ENCODE data around the gene HDAC2. TPM values are rescaled to one million over a fixed set of nuclear protein-coding genes. Genes with fewer than 3 reads are reported as not detected.
"Not testable (repeated sequence)": the region's sequence is repeated elsewhere in the genome, so short reads cannot be mapped to it uniquely, and the experiment has no call there.

Gene HDAC2
- total RNA-seq, 1 donor from 2014 or later: 276 TPM

DNA sequence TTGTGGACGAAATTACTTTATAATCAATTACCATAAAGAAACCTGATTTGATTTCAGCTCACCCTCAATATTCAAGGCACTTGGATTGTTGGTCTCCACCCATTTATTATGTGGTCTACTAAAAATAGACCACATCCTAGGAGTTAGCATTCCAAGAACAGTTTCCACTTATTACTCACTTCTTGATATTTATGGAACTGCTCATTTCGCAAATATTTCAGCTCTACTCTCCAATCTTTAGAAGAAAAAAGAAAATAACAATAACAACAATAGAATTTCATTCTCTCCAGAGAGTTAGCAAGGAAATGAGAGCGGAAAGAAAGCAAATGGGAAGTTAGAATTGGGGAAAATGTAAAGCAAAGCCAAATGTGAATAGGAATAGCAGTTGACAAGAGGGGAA lies 26.2 kb upstream of the HDAC2 start:
- no peaks in the 10 kb centered on the region for H3K27me3 Mint-ChIP-seq (ENCODE audit: low read depth)
- TF ChIP-seq CTCF (IDR thresholded peaks at IDR 0.05; ENCODE audit: unreplicated experiment): no peak
- peaks cover 27% of the 10 kb centered on the region for H3K4me1 Mint-ChIP-seq
- H3K4me3 Mint-ChIP-seq: no peak overlapping the region
- H3K36me3 Mint-ChIP-seq: peaks cover 30% of the 10 kb centered on the region
- H3K27ac Mint-ChIP-seq: no peak overlapping the region
- DNase-seq (ENCODE audit: low spot score in 2 of 2, unreplicated experiment in 2 of 2): no peak
- H3K9me3 Mint-ChIP-seq: no peaks in the 10 kb centered on the region

DNA sequence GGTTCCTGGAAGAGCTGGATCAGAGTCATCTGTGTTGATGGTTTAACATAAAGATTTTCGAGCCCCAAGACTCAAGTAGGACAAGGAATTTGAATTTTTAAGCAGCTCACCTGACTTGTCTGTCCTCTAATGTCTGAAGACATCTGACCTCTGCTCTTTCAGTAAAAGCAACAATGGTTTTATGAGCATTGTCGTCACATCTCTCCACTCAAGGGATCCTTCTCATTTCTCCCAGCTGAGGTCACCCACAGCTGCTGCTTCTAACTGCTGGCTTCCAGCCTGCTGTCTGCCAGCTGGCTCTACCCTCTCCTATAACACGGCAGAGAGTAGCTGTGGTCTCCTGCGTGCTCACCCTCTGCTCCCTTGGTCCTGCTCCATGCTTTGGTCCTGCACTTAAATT lies 24.7 kb upstream of the HDAC2 start:
- no peak for TF ChIP-seq CTCF (IDR thresholded peaks at IDR 0.05; ENCODE audit: unreplicated experiment)
- Mint-ChIP-seq H3K36me3 (peaks cover 33% of the 10 kb centered on the region), H3K4me1 (peaks cover 25% of the 10 kb centered on the region), H3K27me3 (ENCODE audit: low read depth) (no peaks in the 10 kb centered on the region), H3K27ac (peak overlapping the region; percentile 82), H3K4me3 (no peak overlapping the region), H3K9me3 (peaks cover 6% of the 10 kb centered on the region)
- DNase-seq (ENCODE audit: low spot score in 2 of 2, unreplicated experiment in 2 of 2): no peak

GRCh38 chr6:113994934-113995342 lies 24.0 kb upstream of the HDAC2 start:
- peaks cover 13% of the 10 kb centered on the region for H3K9me3 Mint-ChIP-seq
- H3K36me3 Mint-ChIP-seq: peaks cover 37% of the 10 kb centered on the region
- peak overlapping the region; percentile 82 for H3K27ac Mint-ChIP-seq
- peaks cover 25% of the 10 kb centered on the region for H3K4me1 Mint-ChIP-seq
- TF ChIP-seq CTCF (IDR thresholded peaks at IDR 0.05; ENCODE audit: unreplicated experiment): peak; percentile 37
- no peak overlapping the region for H3K4me3 Mint-ChIP-seq
- H3K27me3 Mint-ChIP-seq (ENCODE audit: low read depth): no peaks in the 10 kb centered on the region
- DNase-seq (ENCODE audit: low spot score in 2 of 2, unreplicated experiment in 2 of 2): peak in 1 of 2 experiments; percentile 42

DNA sequence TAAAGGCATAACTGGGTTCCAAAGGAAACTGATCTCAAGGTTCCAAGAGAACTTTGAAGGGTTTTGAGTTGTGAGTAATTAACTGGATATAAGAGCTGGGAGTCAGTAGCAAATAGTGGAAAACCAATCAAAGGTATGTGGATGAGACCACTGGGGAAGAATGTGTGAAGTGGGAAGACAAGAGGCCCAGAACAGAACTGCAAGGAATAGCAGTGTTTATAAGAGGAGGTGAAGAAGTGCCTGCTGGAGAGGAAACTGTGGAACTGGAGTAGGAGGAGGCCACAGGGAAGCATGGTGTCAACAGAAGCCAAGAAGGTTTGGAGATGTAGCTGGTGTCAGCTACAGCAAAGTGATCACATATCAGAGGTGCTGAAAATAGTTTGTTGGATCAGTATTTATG lies 18.7 kb upstream of the HDAC2 start:
- TF ChIP-seq CTCF (IDR thresholded peaks at IDR 0.05; ENCODE audit: unreplicated experiment): no peak
- Mint-ChIP-seq H3K27ac (no peak overlapping the region), H3K36me3 (peaks cover 44% of the 10 kb centered on the region), H3K9me3 (peaks cover 25% of the 10 kb centered on the region), H3K27me3 (ENCODE audit: low read depth) (no peaks in the 10 kb centered on the region), H3K4me1 (peaks cover under 1% of the 10 kb centered on the region), H3K4me3 (no peak overlapping the region)
- DNase-seq (ENCODE audit: low spot score in 2 of 2, unreplicated experiment in 2 of 2): no peak

DNA sequence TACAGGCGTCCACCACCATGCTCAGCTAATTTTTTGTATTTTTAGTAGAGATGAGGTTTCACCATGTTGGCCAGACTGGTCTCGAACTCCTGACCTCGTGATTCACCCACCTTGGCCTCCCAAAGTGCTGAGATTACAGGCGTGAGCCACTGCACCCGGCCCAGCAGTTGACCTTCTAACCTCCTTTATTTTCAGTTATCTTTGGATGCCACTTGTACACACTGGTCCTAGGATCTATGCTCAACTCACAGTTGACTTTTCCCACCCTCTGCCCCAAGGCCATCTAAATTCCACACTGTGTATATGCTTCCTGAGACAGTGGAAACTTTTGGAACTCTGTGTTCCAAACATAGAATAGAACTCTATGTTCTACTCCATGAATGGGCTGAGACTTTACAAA lies 11.7 kb upstream of the HDAC2 start:
- H3K4me3 Mint-ChIP-seq; H3K27me3 Mint-ChIP-seq (ENCODE audit: low read depth); DNase-seq (ENCODE audit: low spot score in 2 of 2, unreplicated experiment in 2 of 2); H3K27ac Mint-ChIP-seq; H3K36me3 Mint-ChIP-seq; H3K4me1 Mint-ChIP-seq; H3K9me3 Mint-ChIP-seq: not testable (repeated sequence)

DNA sequence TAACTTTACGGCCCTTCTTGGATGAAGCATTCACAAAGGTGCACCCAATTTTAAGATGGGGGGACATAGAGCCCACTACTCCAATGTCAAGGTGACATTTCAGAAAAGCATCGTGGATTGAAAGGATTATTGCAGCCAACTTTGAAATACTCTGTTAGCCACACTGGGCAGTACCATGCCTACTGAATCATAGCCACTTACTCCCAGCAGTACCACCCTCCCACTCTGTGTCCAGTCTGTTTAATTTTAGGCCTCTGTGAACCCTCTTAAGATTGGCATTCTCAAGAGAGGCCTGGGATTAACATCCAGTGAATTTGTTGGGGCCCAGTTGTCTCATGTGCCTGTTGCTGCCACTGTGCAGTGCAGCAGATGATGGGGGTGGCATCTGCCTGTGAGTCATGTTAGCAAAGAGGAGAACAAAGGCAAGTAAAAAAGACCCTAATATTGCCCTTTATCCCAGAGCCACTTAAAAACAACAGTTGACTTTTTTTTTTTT lies 11.2 kb upstream of the HDAC2 start:
- Mint-ChIP-seq H3K27me3 (ENCODE audit: low read depth) (no peaks in the 10 kb centered on the region), H3K27ac (no peak overlapping the region), H3K4me3 (no peak overlapping the region), H3K4me1 (no peaks in the 10 kb centered on the region), H3K9me3 (peaks cover 3% of the 10 kb centered on the region), H3K36me3 (peaks cover 3% of the 10 kb centered on the region)
- TF ChIP-seq CTCF (IDR thresholded peaks at IDR 0.05; ENCODE audit: unreplicated experiment): no peak
- DNase-seq (ENCODE audit: low spot score in 2 of 2, unreplicated experiment in 2 of 2): no peak
